HG02938 (cell line): Measurements from ENCODE around the gene CCDC183.
"Not testable (repeated sequence)": the region's sequence is repeated elsewhere in the genome, so short reads cannot be mapped to it uniquely, and the experiment has no call there.

Source experiments
- ATAC-seq: cut with Tn5 transposase; IDR thresholded peaks from one replicate; pipeline ENCODE4 v1.9.1; 2021; ENCODE audit warnings: mild to moderate bottlenecking, moderate library complexity; ENCODE audit not compliant: unreplicated experiment

The CCDC183 gene

GRCh38 chr9:136799079-136799853 lies 3.1 kb downstream of the CCDC183 start:
- ATAC-seq: no peak

- no peak for ATAC-seq
Observed at GRCh38 chr9:136799854-136800657, 3.9 kb downstream of the CCDC183 start.

GRCh38 chr9:136802321-136802720 lies 6.2 kb downstream of the CCDC183 start:
- no peak for ATAC-seq

- not testable (repeated sequence) for ATAC-seq
Observed at GRCh38 chr9:136803009-136803550, 6.9 kb downstream of the CCDC183 start.

- no peak for ATAC-seq
Observed at GRCh38 chr9:136803551-136804508, 7.7 kb downstream of the CCDC183 start.

- ATAC-seq: no peak
Observed at GRCh38 chr9:136804509-136805206, 8.5 kb downstream of the CCDC183 start.

- ATAC-seq: no peak
Observed at GRCh38 chr9:136805207-136805740, 9.1 kb downstream of the CCDC183 start.

- ATAC-seq: no peak
Observed at GRCh38 chr9:136806067-136806466, 9.9 kb downstream of the CCDC183 start.

GRCh38 chr9:136806631-136807201 lies 10.6 kb downstream of the CCDC183 start:
- no peak for ATAC-seq

- peak; percentile 54 for ATAC-seq
Observed at GRCh38 chr9:136807281-136808074, 11.3 kb downstream of the CCDC183 start, which contains the start of gene RABL6. Gene RABL6 (plus strand): TSS chr9:136807948. CDS start chr9:136808197, 249 bp downstream.

- peak; percentile 25 for ATAC-seq
Observed at GRCh38 chr9:136808075-136808805, 12.1 kb downstream of the CCDC183 start.

GRCh38 chr9:136808806-136809158 lies 12.6 kb downstream of the CCDC183 start:
- ATAC-seq: no peak

- ATAC-seq: no peak
Observed at GRCh38 chr9:136814725-136815421, 18.7 kb downstream of the CCDC183 start.

- ATAC-seq: no peak
Observed at GRCh38 chr9:136815422-136815782, 19.3 kb downstream of the CCDC183 start.

GRCh38 chr9:136820971-136821825 lies 25.1 kb downstream of the CCDC183 start:
- ATAC-seq: no peak

- ATAC-seq: no peak
Observed at GRCh38 chr9:136821826-136822544, 25.8 kb downstream of the CCDC183 start.
